Measurements from ENCODE around the gene ERAP2. TPM values are rescaled to one million over a fixed set of nuclear protein-coding genes. Genes with fewer than 3 reads are reported as not detected.
"Not testable (repeated sequence)": the region's sequence is repeated elsewhere in the genome, so short reads cannot be mapped to it uniquely, and the experiment has no call there.

ERAP2 gene
- total RNA-seq, 1 donor from 2014 or later: 167 TPM

DNA sequence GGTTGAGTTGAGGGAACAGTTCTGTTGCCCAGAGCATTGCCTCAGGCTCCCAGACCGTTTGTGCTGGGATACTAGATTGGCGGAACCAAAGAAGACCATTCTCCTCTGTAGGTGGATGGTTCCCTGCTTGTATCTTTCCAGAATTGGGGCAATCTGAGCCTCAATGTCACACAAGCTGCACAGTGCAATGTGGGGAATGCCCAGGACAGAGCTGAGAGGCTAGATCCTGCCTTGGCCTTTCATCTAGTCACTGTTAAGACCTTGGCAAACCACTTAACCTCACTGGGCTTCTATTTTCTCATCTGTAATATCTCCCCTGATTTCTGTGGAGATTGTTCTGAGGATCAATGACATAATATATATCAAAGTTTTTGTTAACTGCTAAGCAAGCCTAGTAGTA lies 16.9 kb upstream of the ERAP2 start:
- DNase-seq (ENCODE audit: extremely low read depth, low read depth, low spot score): no peak

DNA sequence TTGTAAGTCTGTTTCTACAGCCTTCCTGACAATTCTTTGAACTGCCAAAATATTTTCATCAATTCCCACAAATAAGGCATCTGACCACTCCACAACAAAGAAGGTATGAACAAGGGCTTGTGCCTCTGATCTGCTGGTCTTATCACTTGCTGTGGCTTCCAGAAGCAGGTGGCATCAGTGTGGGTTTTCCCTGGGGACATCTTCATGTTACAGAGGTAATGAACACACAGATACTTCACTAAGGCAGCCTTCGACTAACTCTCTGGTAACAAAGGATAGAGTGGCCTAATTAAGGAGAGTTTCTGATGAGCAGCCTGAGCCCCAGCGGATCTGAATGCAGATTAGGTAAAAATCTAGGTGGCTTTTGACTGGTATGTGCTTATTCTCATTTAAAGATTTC lies 15.2 kb upstream of the ERAP2 start:
- DNase-seq (ENCODE audit: extremely low read depth, low read depth, low spot score): no peak

DNA sequence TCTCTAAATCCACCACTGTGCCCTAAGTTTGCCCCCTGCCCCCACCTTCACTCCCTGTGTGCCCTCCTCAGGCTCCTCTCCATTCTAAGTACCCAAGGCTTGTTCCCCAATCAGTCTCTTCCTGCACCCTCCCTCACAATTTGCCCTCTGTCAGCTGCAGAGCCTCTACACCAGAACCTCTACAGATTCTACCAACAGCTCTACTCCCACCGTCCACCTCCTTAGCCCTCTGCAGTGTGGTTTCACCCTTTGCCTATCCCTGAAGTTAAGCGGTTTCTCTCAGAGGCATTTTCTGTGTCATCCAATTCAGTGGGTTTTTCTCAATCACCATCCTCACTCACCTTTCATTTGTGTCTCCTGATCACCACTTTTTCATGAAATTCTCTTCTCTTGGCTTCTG lies 13.2 kb upstream of the ERAP2 start:
- DNase-seq (ENCODE audit: extremely low read depth, low read depth, low spot score): no peak

DNA sequence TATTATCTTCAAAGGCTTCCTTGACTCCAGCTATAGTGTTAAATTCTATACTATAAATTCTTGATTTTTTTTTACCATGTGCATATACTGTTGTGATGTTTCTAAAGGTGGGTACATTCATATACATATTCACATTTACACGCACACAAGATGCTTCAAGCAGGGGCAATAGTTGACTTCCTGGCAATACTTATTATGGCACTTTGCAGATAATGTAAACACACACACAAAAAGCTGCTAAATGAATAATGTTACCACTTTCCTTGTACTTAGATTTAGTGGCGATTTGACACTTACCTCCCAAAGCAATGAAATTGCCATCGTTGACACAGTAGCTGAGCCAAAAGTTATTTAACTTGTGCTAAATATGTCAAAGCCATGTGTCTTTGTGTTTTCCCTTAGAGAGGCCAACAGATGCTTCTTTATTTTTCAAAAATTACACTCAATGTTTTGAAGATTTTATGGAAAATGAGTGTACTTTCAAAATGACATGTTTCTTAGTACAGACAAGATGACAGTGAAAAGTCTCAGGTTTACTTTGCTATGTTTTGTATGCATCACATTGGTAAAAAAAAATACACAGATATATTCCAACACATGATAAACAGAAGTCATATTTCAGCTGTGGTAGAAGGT lies 12.2 kb upstream of the ERAP2 start:
- DNase-seq (ENCODE audit: extremely low read depth, low read depth, low spot score): no peak

DNA sequence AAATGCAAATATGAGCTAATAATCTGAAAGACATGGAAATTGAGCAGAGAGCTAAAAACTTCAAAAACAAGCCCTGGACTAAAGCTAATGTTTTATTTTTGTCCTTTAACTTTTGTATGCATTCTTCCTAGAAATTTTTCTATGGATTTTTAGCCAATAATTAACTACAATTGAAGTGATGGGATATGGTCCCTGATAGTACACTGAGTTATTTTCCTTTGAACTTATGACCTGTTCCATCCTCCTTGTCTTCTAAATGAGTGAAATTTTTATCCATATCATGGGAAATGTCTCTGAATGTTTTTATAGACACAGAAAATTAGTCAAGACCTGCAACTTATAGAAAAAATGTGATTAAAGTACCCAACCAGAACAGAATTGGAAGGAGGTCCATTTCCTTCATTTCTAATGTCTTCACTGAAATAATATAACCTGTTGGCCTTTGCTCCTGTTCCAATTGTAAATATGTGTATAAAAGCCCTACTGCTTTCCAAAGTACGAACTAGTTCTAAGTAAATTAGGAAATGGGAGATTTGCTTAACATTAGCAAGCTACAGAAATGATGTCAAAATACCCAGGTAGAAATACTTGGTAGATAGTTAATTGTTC lies 11.3 kb upstream of the ERAP2 start:
- no peak for DNase-seq (ENCODE audit: extremely low read depth, low read depth, low spot score)

DNA sequence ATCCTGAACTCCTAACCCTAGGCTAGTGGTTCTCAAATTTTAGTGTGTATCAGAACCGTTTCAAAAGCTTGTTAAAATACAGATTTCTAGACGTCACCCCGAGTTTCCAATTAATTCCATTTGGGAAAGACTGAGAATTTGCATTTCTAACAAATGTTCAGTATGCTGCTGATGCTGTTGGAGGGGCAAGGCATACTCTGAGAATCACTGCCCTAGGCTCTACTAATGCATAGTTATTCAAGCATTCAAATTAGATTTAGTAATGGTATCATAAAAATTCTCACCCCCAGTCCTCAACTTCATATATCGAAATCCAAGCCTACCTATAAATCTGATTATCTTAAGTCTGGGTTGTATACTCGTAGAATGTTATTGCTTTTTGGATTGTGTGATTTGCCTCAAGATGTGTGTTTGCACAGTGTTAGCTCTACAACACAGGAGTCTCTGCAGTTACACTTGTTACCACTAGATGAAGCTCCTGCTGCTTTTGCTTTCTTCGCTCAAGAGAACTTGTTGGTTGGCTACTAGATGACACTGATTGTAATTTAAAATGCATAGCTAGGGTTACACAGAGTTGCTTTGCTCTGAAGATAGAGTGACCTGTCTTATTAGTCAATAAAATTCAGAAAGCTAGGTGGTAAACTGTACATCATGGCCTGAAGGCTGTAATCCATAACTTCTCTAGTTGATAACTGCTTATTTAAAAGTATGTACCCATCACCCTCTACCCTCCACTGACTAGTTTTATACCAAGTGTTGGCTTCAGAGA lies 7.5 kb upstream of the ERAP2 start:
- no peak for DNase-seq (ENCODE audit: extremely low read depth, low read depth, low spot score)

DNA sequence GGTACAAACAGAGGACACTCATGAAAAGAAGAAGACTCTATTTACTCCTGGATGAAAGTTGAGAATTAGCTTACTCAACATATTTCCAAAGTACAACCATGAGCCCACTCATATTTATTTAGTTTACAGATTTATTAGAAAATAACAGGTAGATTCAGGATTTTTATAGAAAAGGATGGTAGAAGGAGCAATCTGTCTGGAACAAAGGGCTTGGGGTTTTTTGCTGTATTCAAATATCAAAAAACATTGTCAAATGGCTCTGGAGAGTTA lies 7.0 kb upstream of the ERAP2 start:
- DNase-seq (ENCODE audit: extremely low read depth, low read depth, low spot score): no peak

DNA sequence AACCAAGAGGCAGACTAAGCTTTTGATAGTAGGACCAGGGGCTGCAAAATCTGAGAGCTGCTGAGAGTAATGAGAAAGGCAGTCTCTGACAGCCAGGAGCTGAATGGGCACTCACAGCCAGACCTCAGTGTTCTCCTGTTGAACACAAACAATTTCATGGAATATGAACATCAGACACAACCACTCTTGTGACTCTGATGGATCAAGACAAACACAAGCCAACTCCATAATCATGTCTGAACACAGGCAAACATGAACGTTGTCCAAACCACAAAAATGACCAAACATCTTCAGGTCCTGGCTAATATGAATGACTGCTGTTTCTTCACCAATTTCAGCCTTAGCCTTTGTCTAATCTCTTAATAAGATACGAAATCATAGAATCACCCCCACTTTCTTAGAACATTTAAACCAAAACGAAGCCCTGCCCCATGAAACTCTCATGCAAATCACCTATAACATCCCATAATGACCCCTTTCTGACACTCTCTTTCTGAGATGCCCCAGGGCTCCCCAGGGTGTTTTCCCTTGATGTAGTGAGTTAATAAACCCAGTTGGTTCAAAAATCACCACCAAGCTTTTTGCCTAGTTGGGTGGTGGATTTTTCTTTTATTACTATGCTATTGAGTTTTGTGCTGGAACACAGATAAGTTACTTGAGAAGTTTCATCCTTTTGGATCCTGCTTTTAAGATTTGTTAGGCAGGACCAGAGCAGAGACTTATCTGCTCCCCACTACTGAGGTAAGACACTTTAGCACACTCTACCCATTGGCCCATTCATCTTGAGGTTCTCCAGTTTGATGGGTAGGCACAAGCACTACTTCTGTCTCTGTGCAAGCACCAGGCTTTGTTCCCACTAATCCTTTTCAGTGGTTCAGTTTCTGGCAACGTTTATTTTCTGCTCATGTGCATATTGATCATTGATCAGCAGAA lies 5.9 kb upstream of the ERAP2 start:
- no peak for DNase-seq (ENCODE audit: extremely low read depth, low read depth, low spot score)

DNA sequence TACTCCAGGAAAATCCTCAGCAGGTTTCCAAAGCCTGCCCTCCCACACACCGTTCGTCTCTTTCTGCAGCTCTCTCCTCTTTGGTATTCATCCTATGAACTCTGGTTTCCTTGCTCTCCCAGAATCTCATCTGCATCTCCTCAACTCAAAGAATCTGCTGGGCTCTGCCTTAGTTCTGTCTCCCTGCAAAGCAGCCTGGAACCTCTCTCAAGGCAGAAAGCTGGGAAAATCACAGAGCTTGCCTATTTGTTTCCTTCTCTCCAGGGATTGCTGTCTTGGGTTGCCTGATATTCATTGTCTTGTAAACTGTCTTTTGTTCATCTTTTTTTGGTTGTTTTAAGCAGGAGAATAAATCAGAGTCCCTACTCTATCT lies 5.3 kb upstream of the ERAP2 start:
- no peak for DNase-seq (ENCODE audit: extremely low read depth, low read depth, low spot score)

DNA sequence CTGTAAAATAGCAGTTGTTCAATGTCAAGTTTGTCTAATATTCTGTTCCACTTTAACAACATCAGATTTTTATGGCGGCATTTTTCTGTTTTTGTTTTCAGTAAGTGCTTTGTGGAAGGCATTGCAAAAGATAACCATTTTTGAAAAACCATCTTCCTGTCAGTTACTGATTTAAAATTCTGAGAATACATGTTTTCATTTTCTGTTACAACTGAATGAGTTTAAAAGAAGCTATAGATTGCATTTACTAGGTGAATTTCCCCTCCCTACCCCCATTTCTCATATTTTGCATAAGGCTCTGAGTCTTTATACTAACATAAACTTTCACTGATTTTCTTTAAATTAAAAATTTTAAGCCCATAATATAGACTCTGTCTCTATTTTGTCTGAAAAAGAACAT lies 4.6 kb upstream of the ERAP2 start:
- no peak for DNase-seq (ENCODE audit: extremely low read depth, low read depth, low spot score)

DNA sequence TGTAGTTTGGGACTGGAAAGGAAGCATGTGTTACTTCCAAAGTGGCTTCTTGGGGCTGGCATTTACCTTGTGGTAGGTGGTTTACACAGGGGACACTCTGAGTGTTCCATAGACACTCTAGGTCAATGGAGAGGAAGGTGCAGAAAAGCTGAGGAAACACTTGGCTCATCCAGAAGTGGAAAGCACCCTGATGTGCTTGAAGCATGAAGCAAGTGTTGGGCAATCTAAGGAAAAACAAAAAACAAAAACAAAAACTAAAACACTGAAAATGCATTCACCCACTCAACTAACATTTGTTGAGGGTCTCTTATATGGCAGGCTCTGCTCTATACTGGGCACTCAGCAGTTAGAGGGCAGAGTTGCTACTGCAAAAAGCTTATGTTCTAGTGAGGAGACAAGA lies 2.9 kb upstream of the ERAP2 start:
- DNase-seq (ENCODE audit: extremely low read depth, low read depth, low spot score): no peak

DNA sequence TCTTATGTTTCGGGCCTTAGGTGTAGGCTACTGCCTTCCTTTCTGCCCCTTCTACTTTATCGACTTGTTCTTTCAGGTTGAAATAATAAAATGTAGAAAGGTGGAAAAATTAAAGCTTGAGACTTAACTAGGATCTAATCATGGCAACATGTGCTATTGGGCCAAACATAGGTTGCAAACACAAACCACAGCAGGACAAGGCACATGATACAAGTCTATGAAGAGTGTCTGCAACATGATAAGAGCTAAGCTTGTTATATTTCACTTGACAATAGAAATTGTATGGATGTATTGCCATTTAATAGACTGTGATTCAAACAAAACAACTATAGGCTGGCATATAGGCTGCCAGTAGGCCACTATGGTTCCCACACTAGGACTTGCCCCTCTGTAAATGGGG lies 1.7 kb upstream of the ERAP2 start:
- DNase-seq (ENCODE audit: extremely low read depth, low read depth, low spot score): no peak

DNA sequence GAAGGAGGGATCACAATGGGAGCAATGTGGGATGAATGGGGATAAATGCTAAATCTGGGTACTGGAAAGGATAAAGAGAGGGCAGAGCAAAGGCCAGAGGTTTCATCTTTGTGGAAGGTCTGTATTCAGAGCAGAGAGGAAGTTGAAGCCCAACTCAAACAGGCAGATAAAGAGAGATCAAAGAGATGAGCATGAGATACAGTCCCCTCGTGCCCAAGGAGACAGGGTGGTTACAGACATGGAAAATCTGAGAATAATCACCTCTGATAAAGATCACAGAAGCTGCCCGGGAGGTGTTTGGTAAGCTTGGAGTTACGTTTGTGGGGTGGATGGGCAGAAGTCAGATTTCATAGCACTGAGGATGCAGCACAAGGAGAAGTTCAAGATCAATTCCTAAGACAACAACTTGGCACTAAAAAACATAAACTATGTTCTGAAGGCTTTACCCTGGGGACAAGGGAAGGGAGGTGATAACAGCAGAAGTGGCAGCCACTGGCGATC lies 459 bp upstream of the ERAP2 start:
- DNase-seq (ENCODE audit: extremely low read depth, low read depth, low spot score): no peak

DNA sequence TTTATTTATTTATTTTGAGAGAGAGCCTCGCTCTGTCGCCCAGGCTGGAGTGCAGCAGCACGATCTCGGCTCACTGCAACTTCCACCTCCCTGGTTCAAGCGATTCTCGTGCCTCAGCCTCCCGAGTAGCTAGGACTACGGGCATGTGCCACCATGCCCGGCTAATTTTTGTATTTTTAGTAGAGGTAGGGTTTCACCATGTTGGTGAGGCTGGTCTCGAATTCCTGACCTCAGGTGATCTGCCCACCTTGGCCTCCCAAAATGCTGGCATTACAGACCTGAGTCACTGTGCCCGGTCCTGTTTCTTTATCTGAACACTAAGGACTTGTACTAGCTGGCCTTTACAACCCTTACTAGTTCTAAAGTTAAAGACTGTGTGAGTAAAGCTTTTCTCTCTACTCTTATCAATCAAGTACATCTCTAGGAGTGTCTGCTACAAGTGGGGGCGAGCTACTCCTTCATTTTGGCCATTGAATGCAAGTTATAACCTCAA lies 723 bp downstream of the ERAP2 start:
- DNase-seq (ENCODE audit: extremely low read depth, low read depth, low spot score): not testable (repeated sequence)

DNA sequence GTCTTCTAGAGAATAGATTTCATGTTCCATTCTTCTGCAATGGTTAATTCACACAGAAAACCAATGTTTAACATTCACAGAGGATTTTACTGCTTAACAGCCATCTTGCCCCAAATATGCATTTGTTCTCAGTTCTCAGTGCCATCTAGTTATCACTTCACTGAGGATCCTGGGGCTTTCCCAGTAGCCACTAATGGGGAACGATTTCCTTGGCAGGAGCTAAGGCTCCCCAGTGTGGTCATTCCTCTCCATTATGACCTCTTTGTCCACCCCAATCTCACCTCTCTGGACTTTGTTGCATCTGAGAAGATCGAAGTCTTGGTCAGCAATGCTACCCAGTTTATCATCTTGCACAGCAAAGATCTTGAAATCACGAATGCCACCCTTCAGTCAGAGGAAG lies 3.4 kb downstream of the ERAP2 start:
- DNase-seq (ENCODE audit: extremely low read depth, low read depth, low spot score): no peak

DNA sequence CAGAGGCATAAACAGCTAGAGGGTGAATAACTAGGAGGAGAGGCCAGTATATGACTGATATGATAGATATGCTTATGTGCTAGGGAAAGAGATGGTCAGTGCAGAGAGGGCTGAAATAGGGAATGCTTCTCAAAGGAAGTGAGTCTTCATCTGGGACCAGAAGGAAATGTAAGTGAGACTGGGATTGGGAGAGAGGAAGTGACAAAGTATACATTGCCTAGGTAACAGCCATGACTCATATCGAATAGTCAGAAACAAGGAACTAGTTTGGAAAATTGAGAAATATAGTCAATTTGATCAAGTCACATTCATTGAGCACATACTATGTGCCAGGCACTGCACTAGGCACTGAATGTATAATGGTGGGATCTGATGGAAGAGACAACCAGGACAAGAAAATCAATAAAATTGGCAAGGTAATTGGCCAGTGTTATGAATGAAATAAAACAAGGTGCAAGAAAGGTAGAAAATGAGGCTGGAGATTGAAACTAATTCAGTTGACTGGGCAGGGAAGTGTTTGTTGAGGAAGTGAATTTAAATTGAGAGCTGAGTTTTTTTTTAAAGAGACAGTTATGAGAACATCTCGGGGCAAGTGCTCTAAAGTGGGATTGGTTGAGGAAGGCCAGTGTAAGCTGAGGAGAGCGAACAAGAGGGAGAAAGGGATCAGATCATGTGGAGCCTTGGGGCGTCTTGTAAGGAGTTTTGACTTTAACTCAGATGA lies 4.3 kb downstream of the ERAP2 start:
- DNase-seq (ENCODE audit: extremely low read depth, low read depth, low spot score): peak; percentile 81

DNA sequence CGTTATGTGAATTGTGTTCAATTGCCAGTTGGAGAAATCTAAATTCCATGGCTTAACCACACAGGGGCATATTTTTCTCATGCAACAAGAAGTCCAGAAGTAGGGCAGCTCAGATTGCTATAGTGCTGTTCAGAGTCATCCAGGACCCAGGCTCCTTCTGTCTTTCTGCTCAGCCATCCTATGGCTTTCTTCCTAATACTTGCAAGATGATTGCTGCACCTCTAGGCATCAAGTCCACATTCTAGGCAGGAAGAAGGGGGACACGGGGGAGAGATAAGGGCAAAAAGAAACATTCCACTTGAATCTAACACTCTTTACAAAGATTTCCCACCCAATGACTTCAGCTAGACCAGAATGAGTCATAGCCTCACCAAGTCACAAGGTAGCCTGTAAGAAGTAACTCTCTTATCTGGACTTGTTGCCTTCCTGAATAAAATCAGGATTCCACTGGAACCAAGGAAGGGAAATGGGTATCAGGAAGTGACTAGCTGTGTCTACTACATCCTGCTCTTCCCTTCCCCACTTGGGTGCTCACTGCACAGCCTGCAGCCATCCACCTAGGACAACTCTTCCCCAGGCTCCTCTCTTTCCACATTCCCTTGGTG lies 5.3 kb downstream of the ERAP2 start:
- peak; percentile 81 for DNase-seq (ENCODE audit: extremely low read depth, low read depth, low spot score)

DNA sequence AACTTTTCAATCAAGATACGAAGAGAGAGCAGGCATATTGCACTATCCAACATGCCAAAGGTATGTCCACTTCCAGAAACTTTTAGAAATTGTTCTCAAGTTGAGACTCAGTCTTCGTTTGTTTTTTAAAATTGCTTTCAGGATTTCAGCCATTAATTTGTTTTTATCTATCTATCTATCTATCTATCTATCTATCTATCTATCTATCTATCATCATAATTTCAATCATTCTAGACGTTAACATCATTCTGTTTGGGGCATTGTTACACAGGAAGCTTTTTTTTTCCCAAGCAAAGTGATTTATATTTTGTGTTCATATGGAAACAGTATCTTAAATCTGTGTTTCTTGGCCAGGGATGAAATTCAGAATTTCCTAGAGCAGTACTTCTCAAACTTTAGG lies 7.6 kb downstream of the ERAP2 start:
- no peak for DNase-seq (ENCODE audit: extremely low read depth, low read depth, low spot score)

DNA sequence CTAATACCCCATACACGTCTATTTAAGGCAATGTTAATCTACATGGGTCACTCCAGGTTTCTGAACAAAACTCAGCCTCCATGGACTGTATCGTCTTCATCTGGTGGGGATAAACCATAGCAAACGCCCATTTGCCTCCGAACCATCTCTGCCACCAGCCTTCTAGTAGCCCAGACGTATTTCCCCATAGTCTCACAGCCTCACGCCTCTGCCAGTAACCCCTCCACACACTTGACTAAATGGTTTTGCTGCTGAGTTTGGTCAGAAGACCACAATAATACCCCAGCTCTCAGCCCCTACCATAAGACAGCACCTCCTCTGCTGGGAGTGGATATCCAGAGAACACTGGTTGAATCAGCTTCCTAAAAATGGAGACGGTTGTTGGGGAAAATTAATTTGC lies 8.7 kb downstream of the ERAP2 start:
- no peak for DNase-seq (ENCODE audit: extremely low read depth, low read depth, low spot score)
